ENCODE results near the gene NHLRC3. TPM values are rescaled to one million over a fixed set of nuclear protein-coding genes. Genes with fewer than 3 reads are reported as not detected.

NHLRC3 gene
- total and polyA plus RNA-seq, 2 donors from 2014 or later = 12.6 to 30.4 TPM

GRCh38 chr13:39035204-39035603 is 3.1 kb upstream of the NHLRC3 start:
- Histone ChIP-seq H3K27me3 (ENCODE audit: control insufficient read depth, insufficient read depth, low read length) (no peaks in the 10 kb centered on the region), H3K4me1 (ENCODE audit: control insufficient read depth in 2 of 3, insufficient read depth in 2 of 3, low read depth in 1 of 3, low read length in 3 of 3) (peaks cover 2 to 17% (median 9%) of the 10 kb centered on the region in 3 donors), H3K9me3 (ENCODE audit: control insufficient read depth in 2 of 3, insufficient read depth in 1 of 3, low read length in 3 of 3) (no peaks in the 10 kb centered on the region), H3K36me3 (ENCODE audit: control insufficient read depth in 2 of 3, insufficient read depth in 3 of 3, low read length in 3 of 3) (no peaks in the 10 kb centered on the region), H3K9ac (ENCODE audit: low read length in 3 of 3) (peak overlapping the region in 1 of 3 donors; percentile 10), H3K4me3 (ENCODE audit: low read length in 3 of 3) (peak overlapping the region; percentile 31 to 96 (median 76)), H3K27ac (ENCODE audit: low read depth in 2 of 2, low read length in 2 of 2) (no peak overlapping the region)
- intact Hi-C loops (cut with DNase I) = no loop called here
- DNase-seq (no peak), FAIRE-seq (no peak)
- TF ChIP-seq CTCF (IDR thresholded peaks at IDR 0.05; ENCODE audit: borderline replicate concordance, extremely low read depth, insufficient read depth) = no peak

- DNase-seq = no peak
- TF ChIP-seq CTCF (IDR thresholded peaks at IDR 0.05; ENCODE audit: borderline replicate concordance, extremely low read depth, insufficient read depth) = no peak
- H3K27ac ChIP-seq (ENCODE audit: low read depth in 2 of 2, low read length in 2 of 2) = no peak overlapping the region
- H3K9me3 ChIP-seq (ENCODE audit: control insufficient read depth in 2 of 3, insufficient read depth in 1 of 3, low read length in 3 of 3) = no peaks in the 10 kb centered on the region
- peak overlapping the region; percentile 31 to 96 (median 76) for H3K4me3 ChIP-seq (ENCODE audit: low read length in 3 of 3)
- intact Hi-C loops (cut with DNase I) = no loop called here
- H3K9ac ChIP-seq (ENCODE audit: low read length in 3 of 3) = peak overlapping the region in 2 of 3 donors; percentile 10 to 70
- H3K36me3 ChIP-seq (ENCODE audit: control insufficient read depth in 2 of 3, insufficient read depth in 3 of 3, low read length in 3 of 3) = no peaks in the 10 kb centered on the region
- H3K27me3 ChIP-seq (ENCODE audit: control insufficient read depth, insufficient read depth, low read length) = no peaks in the 10 kb centered on the region
- H3K4me1 ChIP-seq (ENCODE audit: control insufficient read depth in 2 of 3, insufficient read depth in 2 of 3, low read depth in 1 of 3, low read length in 3 of 3) = peaks cover 2 to 22% (median 9%) of the 10 kb centered on the region in 3 donors
- FAIRE-seq = no peak
These were observed 2.5 kb upstream of the NHLRC3 start for GRCh38 chr13:39035799-39036198.

GRCh38 chr13:39036212-39036611 is 2.0 kb upstream of the NHLRC3 start:
- peak in 2 of 5 donors; percentile 61 to 65 for DNase-seq
- H3K9me3 ChIP-seq (ENCODE audit: control insufficient read depth in 2 of 3, insufficient read depth in 1 of 3, low read length in 3 of 3) = no peaks in the 10 kb centered on the region
- H3K36me3 ChIP-seq (ENCODE audit: control insufficient read depth in 2 of 3, insufficient read depth in 3 of 3, low read length in 3 of 3) = no peaks in the 10 kb centered on the region
- FAIRE-seq = no peak
- no peaks in the 10 kb centered on the region for H3K27me3 ChIP-seq (ENCODE audit: control insufficient read depth, insufficient read depth, low read length)
- H3K9ac ChIP-seq (ENCODE audit: low read length in 3 of 3) = peak overlapping the region; percentile 9 to 74 (median 70)
- peaks cover 2 to 22% (median 9%) of the 10 kb centered on the region in 3 donors for H3K4me1 ChIP-seq (ENCODE audit: control insufficient read depth in 2 of 3, insufficient read depth in 2 of 3, low read depth in 1 of 3, low read length in 3 of 3)
- intact Hi-C loops (cut with DNase I) = no loop called here
- no peak overlapping the region for H3K27ac ChIP-seq (ENCODE audit: low read depth in 2 of 2, low read length in 2 of 2)
- peak overlapping the region; percentile 76 to 97 (median 96) for H3K4me3 ChIP-seq (ENCODE audit: low read length in 3 of 3)
- no peak for TF ChIP-seq CTCF (IDR thresholded peaks at IDR 0.05; ENCODE audit: borderline replicate concordance, extremely low read depth, insufficient read depth)

GRCh38 chr13:39037410-39037879 is 811 bp upstream of the NHLRC3 start:
- Histone ChIP-seq H3K4me1 (ENCODE audit: control insufficient read depth in 2 of 3, insufficient read depth in 2 of 3, low read depth in 1 of 3, low read length in 3 of 3) (peaks cover 2 to 22% (median 9%) of the 10 kb centered on the region in 3 donors), H3K27ac (ENCODE audit: low read depth in 2 of 2, low read length in 2 of 2) (peak overlapping the region; percentile 66 to 81), H3K9me3 (ENCODE audit: control insufficient read depth in 2 of 3, insufficient read depth in 1 of 3, low read length in 3 of 3) (no peaks in the 10 kb centered on the region), H3K4me3 (ENCODE audit: low read length in 3 of 3) (peak overlapping the region; percentile 76 to 97 (median 96)), H3K36me3 (ENCODE audit: control insufficient read depth in 2 of 3, insufficient read depth in 3 of 3, low read length in 3 of 3) (no peaks in the 10 kb centered on the region), H3K27me3 (ENCODE audit: control insufficient read depth, insufficient read depth, low read length) (no peaks in the 10 kb centered on the region), H3K9ac (ENCODE audit: low read length in 3 of 3) (peak overlapping the region; percentile 17 to 83 (median 70))
- DNase-seq = no peak
- no peak for FAIRE-seq
- intact Hi-C loops (cut with DNase I) = no loop called here
- no peak for TF ChIP-seq CTCF (IDR thresholded peaks at IDR 0.05; ENCODE audit: borderline replicate concordance, extremely low read depth, insufficient read depth)
